ENCODE measurements around the gene CBFB.

The CBFB gene

DNA sequence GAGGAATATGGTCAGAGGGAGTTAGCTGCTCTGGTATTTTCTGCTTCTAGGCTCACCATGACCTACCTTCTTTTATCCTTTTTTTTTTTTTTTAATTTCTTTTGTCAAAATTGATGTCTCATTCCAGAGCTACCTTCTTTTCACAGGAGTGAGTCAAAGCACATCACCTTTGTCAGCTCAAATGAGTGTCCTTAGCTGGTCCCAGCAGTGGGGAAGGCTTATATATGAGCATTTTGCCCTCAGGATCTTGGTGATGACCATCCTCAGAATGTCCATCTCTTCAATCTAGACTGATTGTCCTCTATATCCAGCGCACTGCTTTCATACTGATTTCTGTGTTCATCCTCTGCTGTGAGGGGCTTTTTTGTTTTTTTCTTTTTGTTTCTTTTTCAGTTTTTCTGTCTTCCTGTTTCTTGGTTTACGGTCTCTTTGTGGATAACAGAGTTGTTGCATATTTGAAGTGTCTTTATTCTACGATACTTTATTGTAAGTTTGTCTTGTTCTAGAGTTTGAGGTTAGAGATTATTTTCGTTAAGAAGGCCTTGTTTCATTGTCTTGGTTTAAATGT lies 24.9 kb downstream of the CBFB start:
- ATAC-seq: no peak

DNA sequence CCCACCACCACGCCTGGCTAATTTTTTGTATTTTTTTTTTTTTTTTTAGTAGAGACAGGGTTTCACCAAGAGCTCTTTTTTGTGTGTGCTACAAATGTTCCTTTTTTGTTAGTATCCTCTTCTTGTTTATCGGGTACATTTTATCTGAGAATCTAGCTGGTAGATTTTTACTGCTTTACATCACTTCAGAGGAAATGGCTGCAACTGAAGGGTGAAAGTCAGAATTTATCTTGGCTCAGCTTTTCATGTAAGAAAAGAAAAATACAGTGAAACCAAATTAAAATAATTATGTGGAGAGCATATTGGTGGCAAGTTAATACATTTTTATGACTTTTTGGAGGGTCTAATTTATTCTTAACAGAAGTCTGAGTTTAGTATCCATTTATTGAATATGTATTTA lies 26.0 kb downstream of the CBFB start:
- H3K4me3 Mint-ChIP-seq: no peak overlapping the region
- no peaks in the 10 kb centered on the region for H3K27me3 Mint-ChIP-seq
- peaks cover 39% of the 10 kb centered on the region for H3K4me1 Mint-ChIP-seq
- no peak for ATAC-seq
- no peaks in the 10 kb centered on the region for H3K9me3 Mint-ChIP-seq
- peaks cover 27% of the 10 kb centered on the region for H3K36me3 Mint-ChIP-seq
- peak overlapping the region; percentile 67 for H3K27ac Mint-ChIP-seq

More for the DNA sequence above, 24.9 kb downstream of the CBFB start:
- Mint-ChIP-seq H3K27ac (peak overlapping the region; percentile 67), H3K27me3 (no peaks in the 10 kb centered on the region), H3K4me3 (peak overlapping the region; percentile 2), H3K36me3 (peaks cover 22% of the 10 kb centered on the region), H3K9me3 (no peaks in the 10 kb centered on the region), H3K4me1 (peaks cover 35% of the 10 kb centered on the region)

DNA sequence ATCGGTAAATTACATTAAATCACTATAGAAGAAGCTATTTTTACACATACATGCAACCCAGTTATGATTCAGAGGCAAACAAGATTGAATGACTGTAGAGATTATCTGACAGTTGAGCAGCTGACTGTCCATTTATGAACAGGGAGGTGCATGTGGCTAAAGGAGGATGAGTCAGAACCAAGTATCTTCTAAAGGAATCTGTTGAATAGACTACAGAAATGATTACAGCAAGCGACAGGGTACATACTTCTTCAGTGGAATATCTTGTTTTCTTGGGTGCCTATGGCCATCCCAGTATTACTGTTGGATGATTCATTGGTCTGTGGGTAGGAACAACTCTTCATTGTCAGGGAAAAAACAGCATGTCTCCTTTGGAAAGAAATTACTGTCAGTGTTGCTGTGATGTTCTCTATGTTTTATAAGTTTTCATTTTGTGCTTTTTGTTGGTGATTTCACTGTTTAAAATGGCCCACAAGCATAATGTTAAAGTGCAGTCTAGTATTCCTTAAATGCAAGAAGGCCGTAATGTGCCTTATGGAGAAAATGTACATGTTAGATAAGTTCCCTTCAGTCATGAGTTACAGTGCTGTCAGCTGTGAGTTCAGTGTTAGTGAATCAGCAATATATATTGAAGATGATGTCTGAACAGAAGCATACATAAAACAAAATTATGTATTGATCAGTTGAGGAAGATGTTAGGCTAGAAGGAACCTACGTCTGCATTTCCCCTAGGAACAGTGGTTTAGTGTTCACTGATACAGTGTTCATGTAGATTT lies 27.0 kb downstream of the CBFB start:
- Mint-ChIP-seq H3K36me3 (peaks cover 29% of the 10 kb centered on the region), H3K4me1 (peaks cover 42% of the 10 kb centered on the region), H3K9me3 (no peaks in the 10 kb centered on the region), H3K27me3 (no peaks in the 10 kb centered on the region), H3K4me3 (no peak overlapping the region), H3K27ac (no peak overlapping the region)
- ATAC-seq: peak; percentile 45

DNA sequence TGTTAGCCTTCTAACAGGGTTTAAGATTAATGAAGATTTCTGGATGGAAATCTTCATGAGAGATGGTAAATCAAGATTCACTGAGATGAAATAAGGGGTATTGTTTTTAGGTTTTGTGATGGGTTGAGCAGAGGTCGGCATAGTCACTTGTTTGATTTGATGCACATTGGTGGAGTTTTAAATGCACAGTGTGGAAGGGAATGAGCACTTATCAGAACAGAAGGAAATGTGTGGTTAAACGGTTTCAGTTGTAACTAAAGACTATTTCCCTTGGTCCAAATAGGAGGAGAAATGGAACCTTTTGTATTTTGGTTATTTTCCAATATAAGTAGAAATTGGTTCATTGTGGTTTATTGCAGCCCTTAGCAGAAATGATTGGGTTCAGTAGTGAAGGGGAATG lies 34.1 kb downstream of the CBFB start:
- H3K27me3 Mint-ChIP-seq: no peaks in the 10 kb centered on the region
- peaks cover 21% of the 10 kb centered on the region for H3K36me3 Mint-ChIP-seq
- H3K4me3 Mint-ChIP-seq: no peak overlapping the region
- peak overlapping the region; percentile 51 for H3K27ac Mint-ChIP-seq
- H3K9me3 Mint-ChIP-seq: no peaks in the 10 kb centered on the region
- ATAC-seq: no peak
- peaks cover 18% of the 10 kb centered on the region for H3K4me1 Mint-ChIP-seq

DNA sequence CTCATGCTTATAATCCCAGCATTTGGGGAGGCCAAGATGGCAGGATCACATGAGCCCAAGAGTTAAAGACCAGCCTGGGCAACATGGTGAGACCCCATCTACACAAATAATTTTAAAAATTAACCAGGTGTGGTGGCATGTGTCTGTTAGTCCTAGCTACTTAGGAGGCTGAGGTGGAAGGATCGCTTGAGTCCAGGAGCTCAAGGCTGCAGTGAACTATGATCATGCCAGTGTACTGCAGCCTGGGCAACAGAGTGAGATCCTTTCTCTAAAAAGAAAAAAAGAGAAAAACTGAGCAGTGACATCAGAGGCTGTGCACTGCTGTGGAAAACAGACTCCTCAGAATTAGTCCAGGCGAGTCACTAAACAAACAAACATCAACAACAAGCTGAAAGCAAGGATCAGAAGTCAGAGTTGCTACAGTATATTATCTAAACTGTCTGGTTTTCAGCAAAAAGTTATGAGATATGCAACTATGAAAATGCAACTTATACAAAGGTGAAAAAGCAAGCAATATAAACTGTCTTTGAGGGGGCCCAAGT lies 39.3 kb downstream of the CBFB start:
- no peak for ATAC-seq
- Mint-ChIP-seq H3K4me3 (no peak overlapping the region), H3K4me1 (peaks cover under 1% of the 10 kb centered on the region), H3K27me3 (no peaks in the 10 kb centered on the region), H3K36me3 (peaks cover 30% of the 10 kb centered on the region), H3K27ac (no peak overlapping the region), H3K9me3 (no peaks in the 10 kb centered on the region)

DNA sequence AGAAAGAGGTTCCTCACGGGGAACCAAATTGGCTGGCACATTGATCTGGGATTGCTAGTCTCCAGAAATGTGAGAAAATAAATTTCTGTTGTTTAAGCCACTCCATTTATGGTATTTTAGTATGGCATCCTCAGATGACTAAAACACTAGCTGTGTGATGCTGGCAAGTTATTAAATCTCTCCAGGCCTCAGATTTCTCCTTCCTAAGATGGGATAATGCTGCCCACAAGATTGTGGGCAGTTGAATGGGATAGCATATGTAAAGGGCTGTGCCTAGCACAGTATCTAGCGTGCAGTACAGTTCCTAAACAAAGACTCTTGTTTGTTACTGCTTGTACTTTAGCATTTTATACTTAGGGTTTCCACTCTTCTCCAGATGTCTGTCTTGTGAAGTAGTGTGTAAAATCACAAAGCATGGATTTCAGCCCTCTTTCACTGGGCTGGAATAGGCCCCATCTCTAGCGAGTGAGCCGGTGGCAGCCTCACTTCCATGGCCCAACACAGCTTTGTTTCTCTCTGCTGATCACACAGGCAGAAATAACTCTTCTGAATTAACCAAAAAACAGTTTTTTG lies 42.6 kb downstream of the CBFB start:
- H3K36me3 Mint-ChIP-seq: peaks cover 30% of the 10 kb centered on the region
- no peaks in the 10 kb centered on the region for H3K9me3 Mint-ChIP-seq
- H3K4me1 Mint-ChIP-seq: no peaks in the 10 kb centered on the region
- no peak overlapping the region for H3K4me3 Mint-ChIP-seq
- no peak for ATAC-seq
- H3K27ac Mint-ChIP-seq: no peak overlapping the region
- no peaks in the 10 kb centered on the region for H3K27me3 Mint-ChIP-seq

DNA sequence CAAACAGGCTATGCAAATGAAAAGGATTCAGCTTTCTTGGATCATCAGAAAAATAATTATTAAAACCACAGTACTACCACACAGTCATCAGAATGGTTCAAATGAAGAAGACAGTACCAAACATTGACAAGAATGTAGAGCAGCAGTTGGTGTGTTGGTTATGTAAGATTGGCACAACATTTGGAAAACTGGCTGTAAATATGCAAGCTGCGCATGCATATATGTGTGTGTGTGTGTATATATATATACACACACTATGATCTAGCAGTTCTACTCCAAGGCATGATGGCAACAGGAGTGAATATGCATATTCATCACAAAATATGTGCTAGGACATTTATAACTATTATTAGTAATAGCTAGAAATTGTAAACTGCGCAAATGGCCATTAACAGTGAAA lies 46.4 kb downstream of the CBFB start:
- Mint-ChIP-seq H3K27ac (no peak overlapping the region), H3K27me3 (no peaks in the 10 kb centered on the region), H3K36me3 (peaks cover 9% of the 10 kb centered on the region), H3K4me3 (no peak overlapping the region), H3K9me3 (no peaks in the 10 kb centered on the region), H3K4me1 (no peaks in the 10 kb centered on the region)
- no peak for ATAC-seq

DNA sequence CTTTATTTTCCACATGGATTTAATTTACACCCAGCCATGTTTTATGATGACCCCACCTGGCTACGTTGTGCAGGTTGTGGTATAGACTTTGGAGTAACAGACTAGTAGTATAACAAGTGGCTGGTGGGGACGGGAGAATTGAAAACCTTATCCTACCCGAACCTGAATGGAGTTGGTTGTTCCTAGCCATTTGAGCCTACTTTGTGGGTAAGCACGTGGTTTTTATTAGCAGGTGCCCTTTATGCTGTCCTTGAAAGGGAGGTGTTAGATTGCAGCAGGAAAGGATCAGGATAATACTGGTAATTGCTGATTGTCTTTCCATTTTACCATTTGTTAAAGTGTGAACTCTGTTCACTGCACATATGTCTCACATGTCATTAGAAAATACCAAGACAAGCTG lies 48.9 kb downstream of the CBFB start:
- H3K27me3 Mint-ChIP-seq: no peaks in the 10 kb centered on the region
- no peak overlapping the region for H3K27ac Mint-ChIP-seq
- H3K4me1 Mint-ChIP-seq: no peaks in the 10 kb centered on the region
- H3K9me3 Mint-ChIP-seq: no peaks in the 10 kb centered on the region
- peaks cover 5% of the 10 kb centered on the region for H3K36me3 Mint-ChIP-seq
- no peak overlapping the region for H3K4me3 Mint-ChIP-seq
- no peak for ATAC-seq

DNA sequence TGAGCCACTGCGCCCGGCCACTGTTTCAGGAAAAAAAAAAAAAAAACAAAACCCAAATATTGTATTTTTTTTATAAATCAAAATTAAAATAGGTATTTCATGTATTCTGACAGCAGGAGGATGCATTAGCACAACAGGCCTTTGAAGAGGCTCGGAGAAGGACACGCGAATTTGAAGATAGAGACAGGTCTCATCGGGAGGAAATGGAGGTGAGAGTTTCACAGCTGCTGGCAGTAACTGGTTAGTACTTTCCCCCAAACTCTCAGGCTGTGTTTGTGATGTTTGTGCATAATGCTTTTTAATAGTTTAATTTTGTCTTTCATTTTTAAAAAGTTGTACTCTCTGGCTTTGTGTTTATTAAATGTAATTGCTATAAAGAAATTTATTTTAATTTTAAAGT lies 53.2 kb downstream of the CBFB start:
- no peak for ATAC-seq
- Mint-ChIP-seq H3K27ac (no peak overlapping the region), H3K4me1 (no peaks in the 10 kb centered on the region), H3K4me3 (no peak overlapping the region), H3K36me3 (peaks cover 22% of the 10 kb centered on the region), H3K9me3 (no peaks in the 10 kb centered on the region), H3K27me3 (no peaks in the 10 kb centered on the region)

DNA sequence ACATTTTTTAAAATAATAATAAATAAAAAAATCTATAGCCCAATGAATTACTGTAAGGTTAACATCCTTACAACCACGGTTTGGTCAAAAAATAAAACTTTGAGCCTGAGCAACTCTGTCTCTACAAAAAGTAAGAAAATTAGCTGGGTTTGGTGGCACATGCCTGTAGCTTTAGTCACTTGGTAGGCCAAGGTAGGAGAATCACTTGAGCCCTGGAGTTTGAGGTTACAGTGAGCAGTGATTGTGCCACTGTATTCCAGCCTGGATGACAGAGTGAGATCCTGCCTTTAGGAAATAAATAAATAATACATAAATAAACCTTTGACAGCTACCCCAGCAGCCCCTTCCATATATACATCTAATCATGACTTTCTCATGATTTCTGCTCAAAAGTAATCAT lies 53.9 kb downstream of the CBFB start:
- H3K36me3 Mint-ChIP-seq: peaks cover 22% of the 10 kb centered on the region
- H3K27ac Mint-ChIP-seq: no peak overlapping the region
- H3K4me3 Mint-ChIP-seq: no peak overlapping the region
- H3K4me1 Mint-ChIP-seq: no peaks in the 10 kb centered on the region
- no peaks in the 10 kb centered on the region for H3K27me3 Mint-ChIP-seq
- H3K9me3 Mint-ChIP-seq: no peaks in the 10 kb centered on the region
- ATAC-seq: no peak

DNA sequence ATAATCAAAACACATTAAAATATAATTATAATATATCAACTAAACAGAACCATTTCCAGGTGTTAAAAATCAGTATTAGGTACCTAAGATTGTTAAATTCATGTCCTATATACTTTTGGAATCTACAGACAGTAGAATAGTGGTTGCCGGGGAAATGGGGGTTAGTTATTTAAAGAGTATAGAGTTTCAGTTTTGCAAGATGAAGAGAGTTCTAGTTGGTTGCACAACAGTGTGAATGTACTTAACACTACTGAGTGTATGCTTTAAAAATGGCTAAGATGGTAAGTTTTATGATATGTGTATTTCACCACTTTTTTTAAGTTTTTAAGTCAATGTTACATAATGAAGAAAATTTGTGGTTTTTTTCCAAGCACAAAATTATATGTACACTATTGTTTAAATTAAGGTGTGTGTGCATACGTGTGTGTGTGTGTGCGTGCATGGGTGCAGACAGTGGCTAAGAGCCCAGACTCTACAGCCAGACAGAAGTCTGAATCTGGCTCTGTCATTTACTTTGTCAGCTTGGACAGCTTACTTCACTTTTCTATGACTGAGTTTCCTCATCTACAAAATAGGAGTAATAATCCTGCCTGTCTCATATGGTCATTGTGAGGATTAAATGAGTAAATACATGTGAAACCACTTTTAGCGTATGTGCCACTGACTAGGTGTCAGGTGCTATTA lies 55.5 kb downstream of the CBFB start:
- H3K36me3 Mint-ChIP-seq: peaks cover 22% of the 10 kb centered on the region
- no peaks in the 10 kb centered on the region for H3K27me3 Mint-ChIP-seq
- no peak overlapping the region for H3K27ac Mint-ChIP-seq
- no peaks in the 10 kb centered on the region for H3K9me3 Mint-ChIP-seq
- H3K4me1 Mint-ChIP-seq: no peaks in the 10 kb centered on the region
- no peak for ATAC-seq
- H3K4me3 Mint-ChIP-seq: no peak overlapping the region

DNA sequence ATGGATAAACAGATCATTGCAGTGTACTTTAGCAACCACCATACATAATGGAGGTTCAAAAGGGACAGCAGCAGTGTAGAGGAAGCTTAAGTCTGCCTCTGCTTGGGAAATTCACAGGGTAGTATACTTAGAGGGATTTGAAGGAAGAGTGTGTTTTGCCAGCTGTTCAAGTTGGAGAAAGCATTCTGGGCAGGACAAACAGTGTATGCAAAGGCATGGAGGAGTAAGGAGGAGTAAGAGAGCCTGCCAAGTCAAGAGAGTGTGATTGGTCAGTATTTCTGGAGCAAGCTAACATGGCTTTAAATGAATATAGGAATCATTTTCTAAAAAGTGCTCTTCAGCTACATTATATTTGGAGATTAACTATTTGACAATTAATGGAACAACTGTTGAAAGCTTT lies 57.9 kb downstream of the CBFB start:
- Mint-ChIP-seq H3K27me3 (no peaks in the 10 kb centered on the region), H3K4me3 (no peak overlapping the region), H3K9me3 (no peaks in the 10 kb centered on the region), H3K27ac (no peak overlapping the region), H3K4me1 (no peaks in the 10 kb centered on the region), H3K36me3 (peaks cover 24% of the 10 kb centered on the region)
- ATAC-seq: no peak

DNA sequence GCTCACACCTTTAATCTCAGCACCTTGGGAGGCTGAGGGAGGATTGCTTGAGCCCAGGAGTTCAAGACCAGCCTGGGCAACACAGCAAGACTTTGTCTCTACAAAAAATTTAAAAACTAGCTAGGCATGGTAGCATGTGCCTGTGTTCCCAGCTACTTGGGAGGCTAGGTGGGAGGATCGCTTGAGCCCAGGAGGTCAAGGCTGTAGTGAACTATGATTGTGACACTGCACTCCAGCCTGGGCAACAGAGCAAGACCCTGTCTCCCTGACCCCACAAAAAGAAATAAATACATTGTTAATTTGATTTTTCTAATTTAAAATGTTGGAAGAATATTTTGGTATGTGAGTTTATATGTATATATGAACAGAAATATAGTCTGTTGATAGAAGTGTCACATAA lies 58.3 kb downstream of the CBFB start:
- no peaks in the 10 kb centered on the region for H3K4me1 Mint-ChIP-seq
- ATAC-seq: no peak
- no peak overlapping the region for H3K4me3 Mint-ChIP-seq
- no peaks in the 10 kb centered on the region for H3K27me3 Mint-ChIP-seq
- no peaks in the 10 kb centered on the region for H3K9me3 Mint-ChIP-seq
- H3K36me3 Mint-ChIP-seq: peaks cover 29% of the 10 kb centered on the region
- no peak overlapping the region for H3K27ac Mint-ChIP-seq

DNA sequence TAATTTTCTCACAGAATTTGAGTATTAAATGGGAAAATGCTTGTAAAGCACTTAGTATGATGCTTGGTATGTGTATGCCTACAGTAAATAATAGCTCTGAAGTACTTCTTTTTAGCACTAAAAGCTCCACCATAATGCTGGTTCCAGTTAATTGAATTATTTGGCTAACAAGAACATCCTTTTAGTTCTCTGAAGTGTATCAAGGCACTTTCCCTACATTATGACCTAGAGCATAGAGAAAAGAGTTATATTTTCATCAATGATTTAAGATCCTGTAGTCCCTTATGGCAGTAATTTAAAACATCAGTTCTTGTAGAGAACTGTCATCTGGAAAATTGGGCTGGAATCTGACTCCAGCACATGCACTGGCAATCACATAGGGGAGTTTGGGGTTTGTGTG lies 58.9 kb downstream of the CBFB start:
- ATAC-seq: no peak
- Mint-ChIP-seq H3K27me3 (no peaks in the 10 kb centered on the region), H3K36me3 (peaks cover 29% of the 10 kb centered on the region), H3K4me3 (no peak overlapping the region), H3K27ac (no peak overlapping the region), H3K4me1 (no peaks in the 10 kb centered on the region), H3K9me3 (no peaks in the 10 kb centered on the region)

DNA sequence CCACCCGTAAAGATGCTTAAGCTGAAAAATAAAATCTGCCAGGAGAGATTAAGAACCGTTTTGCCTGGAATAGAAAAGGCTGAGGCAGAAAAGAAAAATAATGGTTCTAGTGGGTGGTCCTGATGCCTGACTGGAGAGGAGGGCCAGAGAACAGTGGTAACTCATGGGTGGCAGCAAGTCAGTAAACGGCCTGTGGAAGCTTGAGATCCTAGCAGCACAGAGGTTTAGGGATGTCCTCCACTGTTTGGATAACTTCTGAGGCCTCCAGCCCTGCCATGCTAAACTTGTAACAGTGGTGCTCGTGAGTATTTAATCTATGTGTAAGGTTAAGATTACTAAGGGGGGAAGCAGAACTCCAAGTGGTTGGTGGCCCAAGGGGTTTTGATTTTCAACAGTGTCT lies 59.6 kb downstream of the CBFB start:
- Mint-ChIP-seq H3K36me3 (peaks cover 29% of the 10 kb centered on the region), H3K9me3 (no peaks in the 10 kb centered on the region), H3K4me1 (no peaks in the 10 kb centered on the region), H3K27me3 (no peaks in the 10 kb centered on the region), H3K4me3 (no peak overlapping the region), H3K27ac (no peak overlapping the region)
- no peak for ATAC-seq
